GM19397 (cell line): ENCODE results near the gene MSGN1.
A peak's percentile ranks its signal among the peaks of the same experiment; 100 is the strongest.

Experiments
- ATAC-seq: cut with Tn5 transposase; IDR thresholded peaks from one replicate; pipeline ENCODE4 v1.9.1; 2021; ENCODE audit warnings: mild to moderate bottlenecking, moderate library complexity; ENCODE audit not compliant: unreplicated experiment

Gene MSGN1

DNA sequence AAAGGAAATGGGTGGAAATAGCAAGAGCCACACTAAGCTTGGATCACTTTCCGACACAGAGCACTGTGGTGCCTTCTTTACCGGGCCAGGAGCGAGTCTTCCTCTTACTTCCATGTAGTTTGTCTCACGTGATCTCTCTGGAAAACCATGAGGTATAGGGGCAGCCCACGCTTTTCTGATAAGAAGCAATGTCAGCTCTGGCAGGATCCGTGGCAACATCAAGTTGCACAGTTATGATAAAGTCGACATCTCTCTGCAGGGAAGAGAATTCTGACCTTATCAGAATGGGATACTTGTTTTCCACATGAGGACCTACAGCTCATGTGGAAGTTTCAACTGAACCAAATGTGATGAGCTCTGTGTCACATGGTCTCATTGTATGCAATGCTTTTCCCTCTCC is 29.5 kb downstream of the MSGN1 start:
- ATAC-seq, result no peak

DNA sequence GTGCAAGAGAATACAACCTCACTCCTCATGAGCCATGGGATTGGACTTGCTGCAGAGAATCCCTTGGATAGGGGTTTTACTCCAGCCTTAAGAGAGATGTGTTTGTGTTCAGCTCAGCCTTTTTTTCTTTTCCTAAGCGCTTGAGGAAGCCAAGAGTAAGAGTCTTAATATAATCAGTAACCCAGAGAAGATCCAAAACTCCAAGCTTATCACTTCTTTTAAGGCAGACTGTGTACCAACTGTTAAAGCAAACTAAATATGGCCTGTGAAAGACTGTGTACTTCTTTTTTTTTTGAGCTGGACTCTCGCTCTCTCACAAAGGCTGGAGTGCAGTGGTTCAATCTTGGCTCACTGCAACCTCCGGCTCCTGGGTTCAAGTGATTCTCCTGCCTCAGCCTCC is 30.4 kb downstream of the MSGN1 start:
- no peak for ATAC-seq

DNA sequence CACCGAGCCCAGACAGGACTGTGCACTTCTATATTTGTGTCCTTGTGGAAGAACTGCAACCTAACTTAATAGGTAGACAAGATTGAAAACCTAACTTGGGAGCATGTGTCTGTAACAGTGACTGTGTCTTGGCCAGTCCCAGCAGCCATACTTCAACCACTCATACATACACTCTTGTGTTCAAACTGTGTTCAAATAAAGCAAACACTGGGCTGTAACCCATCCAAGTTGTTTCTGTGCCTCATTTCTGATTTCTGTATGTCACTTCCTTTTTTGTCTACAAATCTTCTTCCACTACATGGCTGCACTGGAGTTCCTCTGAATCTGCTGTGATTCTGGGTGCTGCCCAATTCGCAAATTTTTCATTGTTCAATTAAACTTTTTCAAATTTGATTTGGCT is 31.0 kb downstream of the MSGN1 start:
- ATAC-seq, result no peak

DNA sequence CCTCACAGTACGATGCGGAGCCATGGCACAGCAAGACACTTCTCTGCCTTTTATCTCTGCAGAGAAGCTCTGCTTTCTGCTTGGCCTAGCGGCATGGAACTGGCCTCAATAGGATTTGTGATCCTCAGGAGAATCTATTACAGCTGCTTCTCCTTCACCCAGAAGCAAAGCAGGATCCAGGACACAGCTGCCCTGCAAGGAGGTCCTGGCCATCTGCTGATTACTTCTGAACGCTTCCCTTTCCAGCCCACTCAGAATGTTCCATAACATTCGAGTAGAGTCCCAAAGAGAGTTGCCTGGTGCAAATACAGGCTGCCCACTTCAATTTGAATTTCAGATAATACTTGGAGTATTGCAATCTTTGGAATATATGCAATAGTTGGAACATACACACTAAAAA is 33.0 kb downstream of the MSGN1 start:
- no peak for ATAC-seq

DNA sequence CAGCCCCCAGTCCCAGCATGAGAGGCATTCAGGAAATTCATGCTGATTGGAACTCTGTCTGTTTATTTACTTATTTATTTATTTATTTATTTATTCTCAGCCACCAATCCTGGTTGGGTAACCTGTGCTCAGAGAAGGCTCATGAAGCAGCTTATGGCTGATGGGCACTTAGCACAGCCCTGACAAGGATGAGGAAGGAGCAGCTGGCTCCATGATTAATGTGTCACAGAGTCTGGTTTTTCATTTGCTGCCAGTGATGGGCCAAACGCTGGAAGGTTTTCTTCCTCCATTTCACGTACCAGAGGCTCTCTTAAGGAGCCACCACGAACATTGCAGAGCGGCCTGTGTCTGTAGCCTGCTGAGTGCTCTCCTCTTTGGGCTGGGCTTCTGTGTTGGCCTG is 33.9 kb downstream of the MSGN1 start:
- ATAC-seq, result no peak

DNA sequence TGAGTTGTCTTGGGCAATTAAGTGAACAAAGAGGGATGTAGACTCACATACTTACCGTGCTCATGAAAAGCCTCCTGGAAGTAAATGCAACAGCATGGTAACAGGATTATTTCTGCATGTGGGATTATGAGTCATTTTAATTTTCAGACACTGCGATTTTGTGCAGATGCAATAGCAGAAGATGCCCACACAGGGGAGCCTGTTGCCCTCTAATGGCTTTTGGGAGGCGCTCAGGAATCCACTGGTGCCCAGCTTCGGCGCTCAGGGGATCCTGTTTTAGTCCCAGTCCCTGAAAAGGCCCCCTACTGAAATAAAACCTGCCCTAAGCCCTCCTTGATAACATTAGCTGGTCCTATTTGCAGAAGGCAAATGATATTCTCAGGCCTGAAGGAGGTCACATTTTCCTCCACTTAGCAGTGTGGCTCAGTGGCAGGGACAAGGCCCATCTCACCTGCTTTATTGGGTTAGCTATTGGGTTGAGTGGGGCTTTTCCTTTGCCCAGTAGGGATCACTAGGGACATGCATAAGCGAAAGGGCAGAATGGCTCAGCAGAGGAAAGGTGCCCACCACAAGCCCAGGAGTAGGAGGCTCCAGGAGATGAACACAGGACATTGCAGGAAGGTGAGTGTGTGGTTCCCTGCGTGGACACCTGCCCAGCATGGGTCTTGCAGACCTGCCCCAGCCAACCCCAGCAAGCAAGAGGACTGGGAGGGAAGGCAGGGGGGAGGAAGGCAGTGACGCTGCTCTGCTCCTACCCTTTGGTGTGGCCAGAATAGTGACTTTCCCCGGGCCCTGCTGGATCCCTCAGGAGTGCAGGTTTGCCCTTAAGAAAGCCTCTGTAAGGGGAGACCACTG is 35.7 kb downstream of the MSGN1 start:
- peak; percentile 74 for ATAC-seq

DNA sequence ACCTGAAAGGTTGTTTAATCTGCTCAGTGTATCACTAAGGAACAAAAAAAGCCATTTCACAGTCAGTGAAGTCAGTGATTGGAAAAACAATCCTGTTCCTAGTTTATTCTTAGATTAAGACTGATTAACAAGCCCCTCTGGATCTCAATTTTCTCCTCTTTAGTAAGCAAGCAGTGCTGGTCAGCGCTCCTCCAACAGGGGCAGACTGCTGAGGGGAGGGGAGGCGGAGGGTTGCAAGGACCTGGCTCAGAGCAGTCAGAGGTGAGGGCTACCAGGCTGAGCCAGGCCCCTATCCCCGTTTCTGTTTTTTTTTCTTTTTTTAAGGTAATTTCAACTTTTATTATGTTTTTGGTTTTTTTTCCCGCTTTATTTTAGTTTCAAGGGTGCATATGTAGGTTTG is 37.5 kb downstream of the MSGN1 start:
- ATAC-seq, result no peak

DNA sequence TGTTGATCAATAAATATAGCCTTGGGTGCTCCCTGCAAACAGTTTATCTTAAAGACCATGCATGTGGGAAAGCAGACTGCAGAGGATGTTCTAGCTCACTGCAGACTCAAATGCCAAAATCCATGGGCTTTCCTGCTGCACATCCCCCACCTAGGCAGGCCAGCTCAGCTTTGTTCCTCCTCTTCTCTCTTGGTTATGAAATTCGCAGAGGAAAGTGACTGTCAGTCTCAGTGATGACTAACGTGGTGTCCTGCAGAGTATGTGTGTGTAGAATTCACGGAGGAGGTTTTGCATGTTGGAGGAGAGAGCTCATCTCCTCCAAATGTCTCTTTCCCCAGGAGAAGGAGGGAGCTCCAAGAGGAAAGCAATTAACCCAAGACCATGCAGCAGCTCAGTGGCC is 40.8 kb downstream of the MSGN1 start:
- ATAC-seq, result no peak

DNA sequence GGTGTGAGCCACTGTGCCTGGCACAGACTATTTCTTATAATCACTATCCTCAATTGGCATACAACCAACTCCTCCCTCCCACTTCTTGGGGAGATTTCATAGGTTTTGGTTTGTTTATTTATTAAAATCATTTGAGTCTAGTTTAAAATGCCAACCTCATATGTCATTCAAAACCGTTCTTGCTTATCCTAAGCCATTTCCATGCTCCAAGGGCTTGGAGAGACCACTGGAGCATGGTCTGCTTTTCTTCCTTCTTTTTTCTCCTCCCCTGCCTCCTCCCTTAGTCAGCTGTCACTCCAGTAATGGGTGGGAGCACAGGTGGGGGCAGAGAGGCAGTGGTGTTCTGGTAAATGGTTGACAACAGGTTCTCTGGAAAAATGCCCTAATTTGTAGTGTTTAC is 41.8 kb downstream of the MSGN1 start:
- no peak for ATAC-seq

DNA sequence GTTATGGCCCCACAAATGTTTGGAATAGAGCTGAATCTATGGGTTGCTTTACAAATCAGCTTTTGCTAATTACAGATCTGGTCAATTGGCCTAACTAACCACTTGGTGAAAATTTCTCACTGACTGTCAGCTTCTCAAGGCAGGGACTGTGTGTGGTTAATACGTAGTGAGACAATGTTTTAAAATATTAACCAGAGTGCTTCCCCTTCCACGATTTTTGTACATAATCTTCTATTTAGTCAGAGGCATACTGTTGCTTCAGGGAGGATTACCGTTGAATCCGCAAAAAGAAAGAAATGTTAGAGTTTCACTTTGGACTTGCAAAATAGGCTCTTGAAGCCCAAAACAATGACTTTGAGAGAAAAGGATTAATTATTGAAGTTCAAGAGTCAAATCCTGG is 47.3 kb downstream of the MSGN1 start:
- no peak for ATAC-seq

DNA sequence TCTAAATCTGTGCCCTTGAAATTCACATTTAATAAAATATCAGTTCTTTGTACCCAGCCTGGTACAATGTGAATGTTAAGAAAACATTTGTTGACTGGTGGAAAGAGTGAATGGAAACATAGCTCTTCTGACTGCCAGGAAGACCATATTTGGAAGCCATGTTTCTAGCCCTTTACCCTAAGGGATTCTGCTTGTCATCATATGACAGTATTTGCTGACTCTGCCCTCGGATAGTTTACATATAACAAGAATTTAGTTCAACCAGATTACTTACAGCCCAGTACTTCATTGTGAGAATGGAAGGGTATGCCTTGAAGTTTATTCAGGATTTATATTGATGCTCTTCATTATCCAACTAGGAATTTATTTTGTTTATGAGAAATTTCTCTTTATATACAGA is 48.4 kb downstream of the MSGN1 start:
- ATAC-seq, result no peak

DNA sequence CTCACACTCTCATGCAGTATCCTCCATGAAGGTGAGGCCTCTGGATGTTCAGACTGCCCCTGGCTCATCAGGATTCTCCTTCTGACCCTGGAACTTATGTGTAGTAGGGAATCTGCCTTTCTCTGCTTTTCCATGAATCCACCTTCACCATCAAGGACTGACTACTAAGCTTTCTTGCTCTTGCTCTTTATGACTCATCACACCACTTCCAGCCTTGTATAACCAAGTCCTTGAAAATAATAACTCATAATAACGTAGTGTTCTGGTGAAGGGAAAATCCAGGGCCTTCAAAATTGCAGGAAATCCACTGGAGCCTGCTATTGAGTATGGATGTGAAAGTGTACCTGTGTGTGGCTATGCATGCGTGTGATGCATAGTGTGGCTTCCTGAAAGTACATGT is 50.9 kb downstream of the MSGN1 start:
- ATAC-seq, result no peak
